Upper lobe of left lung (tissue), 4 donors: Measurements from ENCODE around the gene LBX1.

ENCODE experiments used
- EP300 ChIP-seq, 4 donors: sonication (generic); formaldehyde crosslinking; IDR thresholded peaks; one replicate each; pipeline ENCODE4 v1.5.1; 2017; ENCODE audit warnings: antibody characterized with exemption in 4 of 4, control low read depth in 2 of 4
- POLR2A ChIP-seq, 4 donors: fragments of 450-650 bp; IDR thresholded peaks; one replicate each; pipeline ENCODE4 v1.5.1; 2016 to 2017; ENCODE audit warnings: antibody characterized with exemption in 4 of 4, mild to moderate bottlenecking in 2 of 4
- POLR2AphosphoS5 ChIP-seq, 2 donors: sonication (generic); formaldehyde crosslinking; IDR thresholded peaks; one replicate each; pipeline ENCODE4 v1.5.1; 2017; ENCODE audit warnings: antibody characterized with exemption in 2 of 2
- TF ChIP-seq, protein P1 (sequence below), 6 experiments: fragments of 450-650 bp in 4 of 6; fragments of 200-600 bp in 2 of 6; sonication (generic) in 2 of 6; IDR thresholded peaks; one replicate each; pipeline ENCODE4 v1.5.1; 2016 to 2019; ENCODE audit warnings: antibody characterized with exemption in 6 of 6

DNA sequence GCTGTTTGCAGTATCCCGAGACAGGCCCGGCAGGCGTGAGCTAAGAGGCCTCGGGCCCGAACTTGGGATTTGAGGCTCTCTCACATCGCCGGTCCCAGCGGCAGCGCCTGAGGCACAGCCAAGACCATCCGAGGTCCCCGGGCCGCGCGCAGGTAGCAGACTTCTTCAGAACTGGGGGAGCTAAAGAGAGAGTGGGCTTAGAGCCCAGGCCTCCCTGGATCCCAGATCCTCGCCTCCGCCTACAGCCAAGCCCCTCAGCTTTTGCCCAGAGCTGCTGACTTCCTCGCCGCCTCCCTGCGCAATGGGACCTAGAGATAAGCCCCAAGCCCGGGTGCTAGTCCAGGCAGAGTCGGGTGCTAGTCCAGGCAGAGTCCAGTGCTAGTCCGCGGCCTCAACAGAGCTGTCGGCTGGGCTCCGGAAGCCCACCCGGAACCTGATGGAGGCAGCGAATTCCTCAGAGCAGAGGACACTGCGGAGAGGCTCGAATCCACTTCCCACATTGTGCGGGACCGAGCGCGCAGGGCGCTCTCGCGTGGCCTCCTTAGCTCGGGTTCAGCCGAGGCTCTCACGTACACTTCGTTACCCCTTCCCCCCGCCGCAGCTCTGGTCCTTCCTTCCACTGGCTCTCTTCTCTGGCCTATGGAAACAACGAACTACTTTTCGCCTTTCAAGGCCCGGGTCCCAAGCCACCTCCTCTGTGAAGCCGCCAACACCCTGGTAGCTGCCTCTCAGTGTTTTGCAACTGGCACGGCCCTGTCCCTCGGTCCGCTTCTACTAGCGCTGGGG is 5.8 kb downstream of the LBX1 start:
- TF ChIP-seq POLR2A (IDR thresholded peaks at IDR 0.05) = no peak
- TF ChIP-seq, protein P1, sequence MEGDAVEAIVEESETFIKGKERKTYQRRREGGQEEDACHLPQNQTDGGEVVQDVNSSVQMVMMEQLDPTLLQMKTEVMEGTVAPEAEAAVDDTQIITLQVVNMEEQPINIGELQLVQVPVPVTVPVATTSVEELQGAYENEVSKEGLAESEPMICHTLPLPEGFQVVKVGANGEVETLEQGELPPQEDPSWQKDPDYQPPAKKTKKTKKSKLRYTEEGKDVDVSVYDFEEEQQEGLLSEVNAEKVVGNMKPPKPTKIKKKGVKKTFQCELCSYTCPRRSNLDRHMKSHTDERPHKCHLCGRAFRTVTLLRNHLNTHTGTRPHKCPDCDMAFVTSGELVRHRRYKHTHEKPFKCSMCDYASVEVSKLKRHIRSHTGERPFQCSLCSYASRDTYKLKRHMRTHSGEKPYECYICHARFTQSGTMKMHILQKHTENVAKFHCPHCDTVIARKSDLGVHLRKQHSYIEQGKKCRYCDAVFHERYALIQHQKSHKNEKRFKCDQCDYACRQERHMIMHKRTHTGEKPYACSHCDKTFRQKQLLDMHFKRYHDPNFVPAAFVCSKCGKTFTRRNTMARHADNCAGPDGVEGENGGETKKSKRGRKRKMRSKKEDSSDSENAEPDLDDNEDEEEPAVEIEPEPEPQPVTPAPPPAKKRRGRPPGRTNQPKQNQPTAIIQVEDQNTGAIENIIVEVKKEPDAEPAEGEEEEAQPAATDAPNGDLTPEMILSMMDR (IDR thresholded peaks at IDR 0.05) = no peak
- no peak for TF ChIP-seq POLR2AphosphoS5 (IDR thresholded peaks at IDR 0.05)
- no peak for TF ChIP-seq EP300 (IDR thresholded peaks at IDR 0.05)
